OCI-LY1 (cell line): ENCODE measurements around the gene NDRG4.

ENCODE experiments used
- EZH2 ChIP-seq: fragments of 200-600 bp; sonication (generic), shearing (Covaris generic); IDR thresholded peaks from 2 replicates; pipeline ENCODE4 v1.8.0; 2017; ENCODE audit warnings: borderline replicate concordance, mixed run types, mild to moderate bottlenecking, antibody characterized with exemption, low read length, moderate library complexity, mixed read lengths
- TF ChIP-seq, protein P1 (sequence below): fragments of 200-600 bp; sonication (generic), shearing (Covaris generic); IDR thresholded peaks from 2 replicates; pipeline ENCODE4 v1.5.1; 2017; ENCODE audit warnings: mild to moderate bottlenecking, antibody characterized with exemption, low read length, moderate library complexity, mixed read lengths

DNA sequence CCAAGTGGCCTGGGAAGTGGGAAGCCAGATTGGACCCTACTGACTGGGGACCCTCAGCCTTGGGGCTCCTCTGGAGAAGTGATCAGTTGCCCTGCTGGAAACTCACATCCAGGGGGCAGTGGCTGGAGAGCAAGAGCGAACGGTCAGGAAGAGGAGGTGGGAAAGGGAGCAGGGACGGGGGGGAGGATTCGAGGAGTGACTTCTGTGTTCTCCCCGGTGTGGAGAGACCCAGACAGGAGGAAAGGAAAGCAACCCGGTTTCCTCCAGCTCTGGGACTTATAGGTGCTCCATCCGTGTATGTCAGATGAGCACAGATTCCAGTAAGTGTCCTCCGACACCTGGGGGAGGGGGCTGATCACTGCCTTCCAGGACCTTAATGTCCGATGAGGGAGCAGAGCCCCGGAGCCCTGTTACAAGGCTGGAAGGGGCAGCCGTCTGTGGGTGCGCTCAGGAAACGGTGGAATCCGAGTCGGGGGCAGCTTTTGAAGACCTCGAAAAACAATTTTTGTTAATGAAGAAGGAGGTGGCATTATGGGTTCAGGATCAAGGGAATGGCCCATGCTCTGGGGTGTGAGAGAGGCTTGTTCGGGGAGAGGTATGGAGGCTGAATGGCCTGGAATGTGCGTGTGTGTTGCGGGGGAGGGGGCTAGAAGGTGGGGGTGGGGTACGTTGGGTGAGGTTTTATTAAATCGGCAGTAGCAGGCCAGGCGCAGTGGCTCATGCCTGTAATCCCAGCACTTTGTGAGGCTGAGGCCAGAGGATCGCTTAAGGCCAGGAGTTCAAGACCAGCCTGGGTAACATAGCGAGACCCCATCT lies 34.8 kb upstream of the NDRG4 start:
- TF ChIP-seq, protein P1, sequence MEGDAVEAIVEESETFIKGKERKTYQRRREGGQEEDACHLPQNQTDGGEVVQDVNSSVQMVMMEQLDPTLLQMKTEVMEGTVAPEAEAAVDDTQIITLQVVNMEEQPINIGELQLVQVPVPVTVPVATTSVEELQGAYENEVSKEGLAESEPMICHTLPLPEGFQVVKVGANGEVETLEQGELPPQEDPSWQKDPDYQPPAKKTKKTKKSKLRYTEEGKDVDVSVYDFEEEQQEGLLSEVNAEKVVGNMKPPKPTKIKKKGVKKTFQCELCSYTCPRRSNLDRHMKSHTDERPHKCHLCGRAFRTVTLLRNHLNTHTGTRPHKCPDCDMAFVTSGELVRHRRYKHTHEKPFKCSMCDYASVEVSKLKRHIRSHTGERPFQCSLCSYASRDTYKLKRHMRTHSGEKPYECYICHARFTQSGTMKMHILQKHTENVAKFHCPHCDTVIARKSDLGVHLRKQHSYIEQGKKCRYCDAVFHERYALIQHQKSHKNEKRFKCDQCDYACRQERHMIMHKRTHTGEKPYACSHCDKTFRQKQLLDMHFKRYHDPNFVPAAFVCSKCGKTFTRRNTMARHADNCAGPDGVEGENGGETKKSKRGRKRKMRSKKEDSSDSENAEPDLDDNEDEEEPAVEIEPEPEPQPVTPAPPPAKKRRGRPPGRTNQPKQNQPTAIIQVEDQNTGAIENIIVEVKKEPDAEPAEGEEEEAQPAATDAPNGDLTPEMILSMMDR, result no peak
- no peak for TF ChIP-seq EZH2
